NT2/D1 (cell line): Measurements from ENCODE around the gene HES7.

Experiments used
- SUZ12 ChIP-seq: IDR thresholded peaks from 2 replicates; pipeline ENCODE4 v1.6.1; 2011; ENCODE audit not compliant: insufficient read length, insufficient read depth; ENCODE audit errors: extremely low read depth
- YY1 ChIP-seq: IDR thresholded peaks from 2 replicates; pipeline ENCODE4 v1.6.1; 2011; ENCODE audit not compliant: insufficient read length, insufficient read depth
- ZNF274 ChIP-seq: IDR thresholded peaks from 2 replicates; pipeline ENCODE4 v1.6.1; 2011; ENCODE audit warnings: mild to moderate bottlenecking, low read depth, low read length

DNA sequence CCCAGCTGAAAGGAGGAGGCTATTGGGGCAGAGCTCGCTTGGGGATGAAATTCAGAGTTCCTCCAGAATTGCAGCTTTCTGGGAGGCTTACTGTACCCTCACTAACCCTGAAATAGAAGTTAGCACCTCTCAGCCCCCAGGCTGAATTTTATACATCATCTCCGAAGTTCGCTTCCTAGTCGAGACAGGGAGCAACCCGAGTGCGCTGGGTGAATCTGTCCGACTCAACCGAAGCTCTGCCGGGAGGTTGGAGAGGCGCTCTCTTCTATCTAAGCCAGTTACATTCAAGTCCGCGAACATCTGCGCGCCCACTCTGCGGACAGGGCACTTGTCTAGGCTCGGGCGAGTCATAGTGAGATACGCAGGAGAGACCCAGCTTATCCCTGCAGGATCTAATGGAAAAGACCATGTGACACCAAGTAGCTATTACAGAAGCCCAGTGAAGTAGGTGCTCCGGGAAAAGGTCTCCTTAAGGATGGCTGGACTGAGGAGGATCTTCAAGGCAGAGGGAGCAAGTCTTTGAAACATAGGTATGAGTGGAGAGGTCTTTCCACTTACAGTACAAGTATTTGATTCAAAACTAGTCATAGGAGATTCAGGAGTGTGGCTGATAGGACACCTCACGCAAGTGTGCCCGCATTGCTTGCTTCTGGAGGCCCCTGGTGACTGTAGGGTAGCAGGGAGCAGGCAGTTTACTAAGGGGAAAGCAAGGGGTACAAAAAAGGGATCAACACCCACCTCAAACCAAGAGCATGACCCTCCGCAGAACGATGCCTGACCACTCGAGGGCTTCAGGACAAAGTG, 646 bp upstream of the HES7 start:
- no peak for TF ChIP-seq ZNF274
- TF ChIP-seq SUZ12, result no peak
- no peak for TF ChIP-seq YY1
